NCI-H2196 (cell line): ENCODE measurements around the gene TAF1.
"Not testable (repeated sequence)": the region's sequence is repeated elsewhere in the genome, so short reads cannot be mapped to it uniquely, and the experiment has no call there.

ENCODE experiments used
- DNase-seq: peaks from one replicate; lab custom pipeline; 2025; ENCODE audit not compliant: unreplicated experiment; lab: John Stamatoyannopoulos, UW

The TAF1 gene

GRCh38 chrX:71495979-71496378, 129.8 kb downstream of the TAF1 start:
- not testable (repeated sequence) for DNase-seq

GRCh38 chrX:71496476-71496875, 130.3 kb downstream of the TAF1 start:
- no peak for DNase-seq

GRCh38 chrX:71502080-71502479, 135.9 kb downstream of the TAF1 start:
- DNase-seq, result not testable (repeated sequence)

- DNase-seq, result no peak
Measured at GRCh38 chrX:71504346-71504745, 138.2 kb downstream of the TAF1 start.

GRCh38 chrX:71509289-71509688, 143.1 kb downstream of the TAF1 start:
- DNase-seq, result no peak

- no peak for DNase-seq
Measured at GRCh38 chrX:71510161-71510560, 144.0 kb downstream of the TAF1 start.

- not testable (repeated sequence) for DNase-seq
Measured at GRCh38 chrX:71513731-71514130, 147.6 kb downstream of the TAF1 start.

GRCh38 chrX:71514367-71515037, 148.3 kb downstream of the TAF1 start:
- DNase-seq, result no peak

- DNase-seq, result no peak
Measured at GRCh38 chrX:71515038-71515396, 148.9 kb downstream of the TAF1 start.
